ENCODE data around the gene ADPRHL1. TPM values are rescaled to one million over a fixed set of nuclear protein-coding genes. Genes with fewer than 3 reads are reported as not detected.

The ADPRHL1 gene
- total RNA-seq, 1 experiment from 2014 or later: 11.5 TPM

GRCh38 chr13:113443991-113444390 lies 9.3 kb downstream of the ADPRHL1 start:
- H3K9me2 ChIP-seq (ENCODE audit: insufficient read depth): no peaks in the 10 kb centered on the region

GRCh38 chr13:113442985-113443362 lies 10.3 kb downstream of the ADPRHL1 start:
- TF ChIP-seq EZH2 (IDR thresholded peaks at IDR 0.05; ENCODE audit: low read depth) (no peak), CTCF (conservative IDR thresholded peaks at IDR 0.05) (no peak)
- BruUV-seq (replicated peaks): no TSS peak
- H3K4me1 ChIP-seq (replicated peaks; ENCODE audit: insufficient read depth): peaks cover 5% of the 10 kb centered on the region
- no peak overlapping the region for H3K4me3 ChIP-seq
- peaks cover 6% of the 10 kb centered on the region; the same call in 1 of the 2 replicates for H3K79me2 ChIP-seq (ENCODE audit: low read depth)
- no peak overlapping the region for H3K27ac ChIP-seq
- DNase-seq: no peak
- H3K4me2 ChIP-seq: no peak overlapping the region
- H3K9me2 ChIP-seq (ENCODE audit: insufficient read depth): no peaks in the 10 kb centered on the region
- H3K36me3 ChIP-seq (ENCODE audit: low read depth): no peaks in the 10 kb centered on the region
- CTCF ChIA-PET: no interaction called here
- no peak overlapping the region for H2AFZ ChIP-seq
- POLR2A ChIA-PET (ENCODE audit: unreplicated experiment): no interaction called here
- H3K27me3 ChIP-seq (ENCODE audit: insufficient read depth, low read depth): no peaks in the 10 kb centered on the region
- no peaks in the 10 kb centered on the region for H4K20me1 ChIP-seq (ENCODE audit: insufficient read depth)
- peaks cover 6% of the 10 kb centered on the region; the same call in 1 of the 2 replicates for H3K9me3 ChIP-seq (ENCODE audit: insufficient read depth, low read depth)
- intact Hi-C loops (cut with micrococcal nuclease; ENCODE audit: unreplicated experiment): loop anchor here (10.0 kb wide), 1 partner anchor 148 kb away; the partner anchor contains the start of gene LAMP1
- peaks cover 13% of the 10 kb centered on the region; the same call in 1 of the 2 replicates for H3F3A ChIP-seq (ENCODE audit: insufficient read depth, low read depth)

More at GRCh38 chr13:113443991-113444390, 9.3 kb downstream of the ADPRHL1 start:
- H2AFZ ChIP-seq: no peak overlapping the region
- no peak overlapping the region for H3K4me2 ChIP-seq
- no peak for DNase-seq
- H3K79me2 ChIP-seq (ENCODE audit: low read depth): peaks cover 8% of the 10 kb centered on the region; the same call in 1 of the 2 replicates
- ChIA-PET POLR2A (ENCODE audit: unreplicated experiment) (no interaction called here), CTCF (no interaction called here)
- H4K20me1 ChIP-seq (ENCODE audit: insufficient read depth): no peaks in the 10 kb centered on the region
- peaks cover 23% of the 10 kb centered on the region; the same call in 1 of the 2 replicates for H3F3A ChIP-seq (ENCODE audit: insufficient read depth, low read depth)
- no peaks in the 10 kb centered on the region for H3K27me3 ChIP-seq (ENCODE audit: insufficient read depth, low read depth)
- H3K27ac ChIP-seq: no peak overlapping the region
- H3K36me3 ChIP-seq (ENCODE audit: low read depth): no peaks in the 10 kb centered on the region
- peaks cover 6% of the 10 kb centered on the region; the same call in 1 of the 2 replicates for H3K9me3 ChIP-seq (ENCODE audit: insufficient read depth, low read depth)
- intact Hi-C loops (cut with micrococcal nuclease; ENCODE audit: unreplicated experiment): loop anchor here (10.0 kb wide), 1 partner anchor 149 kb away; the partner anchor contains the start of gene LAMP1
- TF ChIP-seq EZH2 (IDR thresholded peaks at IDR 0.05; ENCODE audit: low read depth) (no peak), CTCF (conservative IDR thresholded peaks at IDR 0.05) (no peak)
- H3K4me3 ChIP-seq: no peak overlapping the region
- H3K4me1 ChIP-seq (replicated peaks; ENCODE audit: insufficient read depth): peaks cover 8% of the 10 kb centered on the region
- BruUV-seq (replicated peaks): no TSS peak

- no peak overlapping the region for H2AFZ ChIP-seq
- no peaks in the 10 kb centered on the region for H3K36me3 ChIP-seq (ENCODE audit: low read depth)
- POLR2A ChIA-PET (ENCODE audit: unreplicated experiment): no interaction called here
- DNase-seq: no peak
- H3K79me2 ChIP-seq (ENCODE audit: low read depth): peaks cover 1% of the 10 kb centered on the region; the same call in 1 of the 2 replicates
- no peak overlapping the region for H3K4me3 ChIP-seq
- H3K27ac ChIP-seq: no peak overlapping the region
- H3K9me2 ChIP-seq (ENCODE audit: insufficient read depth): no peaks in the 10 kb centered on the region
- TF ChIP-seq EZH2 (IDR thresholded peaks at IDR 0.05; ENCODE audit: low read depth) (no peak), CTCF (conservative IDR thresholded peaks at IDR 0.05) (no peak)
- H3K4me2 ChIP-seq: no peak overlapping the region
- CTCF ChIA-PET: no interaction called here
- H3F3A ChIP-seq (ENCODE audit: insufficient read depth, low read depth): peaks cover 8% of the 10 kb centered on the region; the same call in 1 of the 2 replicates
- no TSS peak for BruUV-seq (replicated peaks)
- intact Hi-C loops (cut with micrococcal nuclease; ENCODE audit: unreplicated experiment): loop anchor here (10.0 kb wide), 1 partner anchor 148 kb away; the partner anchor contains the start of gene LAMP1
- no peaks in the 10 kb centered on the region for H4K20me1 ChIP-seq (ENCODE audit: insufficient read depth)
- peaks cover 6% of the 10 kb centered on the region; the same call in 1 of the 2 replicates for H3K9me3 ChIP-seq (ENCODE audit: insufficient read depth, low read depth)
- H3K4me1 ChIP-seq (replicated peaks; ENCODE audit: insufficient read depth): no peaks in the 10 kb centered on the region; the same call in 1 of the 2 replicates
- no peaks in the 10 kb centered on the region for H3K27me3 ChIP-seq (ENCODE audit: insufficient read depth, low read depth)
Observed at GRCh38 chr13:113442354-113442984, 10.8 kb downstream of the ADPRHL1 start.
